NT2/D1 (cell line): Measurements from ENCODE around the gene TRIM33.

Experiments used
- SUZ12 ChIP-seq: IDR thresholded peaks from 2 replicates; pipeline ENCODE4 v1.6.1; 2011; ENCODE audit not compliant: insufficient read length, insufficient read depth; ENCODE audit errors: extremely low read depth
- YY1 ChIP-seq: IDR thresholded peaks from 2 replicates; pipeline ENCODE4 v1.6.1; 2011; ENCODE audit not compliant: insufficient read length, insufficient read depth
- ZNF274 ChIP-seq: IDR thresholded peaks from 2 replicates; pipeline ENCODE4 v1.6.1; 2011; ENCODE audit warnings: mild to moderate bottlenecking, low read depth, low read length

GRCh38 chr1:114436799-114437198, 74.2 kb downstream of the TRIM33 start:
- TF ChIP-seq YY1 (no peak), SUZ12 (no peak), ZNF274 (no peak)
